GM19324 (cell line): ENCODE results near the gene CDA.

Experiments
- ATAC-seq: cut with Tn5 transposase; IDR thresholded peaks from one replicate; pipeline ENCODE4 v1.9.1; 2021; ENCODE audit warnings: mild to moderate bottlenecking, moderate library complexity; ENCODE audit not compliant: unreplicated experiment, low FRiP score

CDA gene

DNA sequence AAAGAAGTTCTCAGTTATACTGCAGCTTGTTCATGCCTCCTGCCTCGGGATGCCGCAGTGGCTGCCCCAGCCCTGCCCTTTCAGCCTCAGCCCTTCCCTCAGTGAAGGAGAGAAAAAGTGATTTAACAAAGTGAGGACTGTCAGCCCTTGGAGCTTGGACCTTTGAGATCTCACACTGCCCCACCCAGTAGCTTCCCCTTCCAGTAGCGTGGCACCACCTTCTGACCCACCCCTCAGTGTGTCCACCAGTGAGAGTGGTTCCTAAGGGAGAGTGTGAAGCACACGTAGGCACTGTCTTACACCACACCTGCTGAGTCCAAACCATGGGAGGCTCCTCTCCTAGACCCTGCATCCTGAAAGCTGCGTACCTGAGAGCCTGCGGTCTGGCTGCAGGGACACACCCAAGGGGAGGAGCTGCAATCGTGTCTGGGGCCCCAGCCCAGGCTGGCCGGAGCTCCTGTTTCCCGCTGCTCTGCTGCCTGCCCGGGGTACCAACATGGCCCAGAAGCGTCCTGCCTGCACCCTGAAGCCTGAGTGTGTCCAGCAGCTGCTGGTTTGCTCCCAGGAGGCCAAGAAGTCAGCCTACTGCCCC is at the start of gene CDA:
TSS of gene CDA (plus strand) at position 464 of the 592 bp plus-strand sequence. CDS start at position 497, 33 bp downstream.
- no peak for ATAC-seq

- no peak for ATAC-seq
These were observed 48.6 kb upstream of the CDA start for GRCh38 chr1:20540281-20540680.

DNA sequence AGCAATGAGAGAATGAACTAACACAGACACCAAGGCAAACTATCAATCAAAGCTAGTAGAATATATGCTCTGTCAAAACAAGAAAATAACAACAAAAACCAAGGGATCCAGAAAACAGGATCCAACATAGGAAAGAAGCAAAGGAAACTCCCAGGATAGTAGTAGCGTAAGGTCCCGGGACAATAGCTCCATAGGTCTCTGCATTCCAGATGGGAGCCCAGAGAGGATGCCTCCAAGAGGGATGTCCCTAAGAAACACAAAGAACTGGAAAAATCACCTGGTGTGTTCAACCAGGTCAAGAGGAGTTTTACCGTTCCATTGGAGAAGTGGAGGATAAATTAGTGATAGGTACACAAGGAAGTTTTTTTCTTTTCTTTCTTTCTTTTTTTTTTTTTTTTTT is 42.3 kb upstream of the CDA start:
- no peak for ATAC-seq

DNA sequence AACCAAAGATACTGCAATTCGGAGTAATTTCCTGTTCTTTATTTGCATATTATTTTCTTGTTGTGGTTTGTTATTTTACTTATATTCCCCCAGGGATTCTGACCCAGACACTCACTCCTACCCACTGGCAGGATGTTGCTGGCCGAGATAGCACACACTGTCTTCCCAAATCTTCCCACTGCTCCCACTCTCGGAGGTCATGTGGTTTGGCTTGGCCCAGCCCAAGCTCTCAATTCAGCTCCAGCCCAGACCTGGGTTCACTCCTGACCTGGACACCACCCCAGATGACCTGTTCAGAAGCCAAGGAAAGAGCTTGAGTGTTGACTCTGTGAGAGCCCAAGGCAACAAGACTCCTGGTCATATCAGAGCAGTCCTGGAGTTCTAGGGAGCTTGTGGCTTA is 37.7 kb upstream of the CDA start:
- no peak for ATAC-seq

GRCh38 chr1:20551945-20552727 is 36.8 kb upstream of the CDA start, which contains the start of gene FAM43B:
FAM43B (plus strand) TSS chr1:20552573; CDS start chr1:20552974, 401 bp downstream.
- ATAC-seq, result no peak

GRCh38 chr1:20552728-20553445 is 36.0 kb upstream of the CDA start:
- no peak for ATAC-seq

GRCh38 chr1:20555025-20555757 is 33.7 kb upstream of the CDA start:
- ATAC-seq, result no peak

DNA sequence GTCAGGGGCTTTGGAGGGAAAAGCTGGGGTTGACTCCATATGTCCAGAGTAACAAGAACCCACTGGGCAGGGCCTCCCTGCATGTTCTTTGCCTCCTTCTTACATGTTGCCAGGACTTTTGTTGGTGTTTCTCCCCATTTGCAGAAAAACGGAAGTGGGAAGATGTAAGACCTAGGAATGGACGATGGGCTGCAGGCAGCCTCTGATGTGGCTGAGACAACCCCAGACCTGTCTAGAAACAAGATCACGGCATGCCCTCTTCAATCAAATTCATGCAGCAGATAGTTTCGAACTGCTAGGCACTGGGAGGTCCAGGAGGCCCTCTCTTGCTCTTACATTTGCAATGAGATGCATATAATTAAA is 33.2 kb upstream of the CDA start:
- ATAC-seq, result no peak

GRCh38 chr1:20558191-20558590 is 30.7 kb upstream of the CDA start:
- ATAC-seq, result no peak

DNA sequence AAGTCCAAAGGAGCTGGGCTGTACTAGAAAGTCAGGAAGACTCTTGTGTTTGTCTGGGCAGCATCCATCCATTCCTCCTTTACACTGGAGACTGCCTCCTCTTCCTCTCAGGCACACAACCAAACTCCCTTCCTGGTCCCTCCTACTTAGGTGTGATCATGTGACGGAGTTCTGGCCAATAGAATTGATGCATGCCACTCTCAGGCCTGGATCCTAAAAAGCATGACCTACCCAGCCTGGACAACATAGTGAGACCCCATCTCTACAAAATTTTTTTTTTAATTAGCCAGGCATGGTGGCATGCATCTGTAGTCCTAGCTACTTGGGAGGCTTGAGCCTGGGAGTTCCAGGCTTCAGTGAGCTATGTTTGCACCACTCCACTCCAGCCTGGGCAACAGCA is 27.9 kb upstream of the CDA start:
- no peak for ATAC-seq

GRCh38 chr1:20565234-20565633 is 23.7 kb upstream of the CDA start:
- no peak for ATAC-seq

GRCh38 chr1:20569523-20570098 is 19.3 kb upstream of the CDA start:
- no peak for ATAC-seq

DNA sequence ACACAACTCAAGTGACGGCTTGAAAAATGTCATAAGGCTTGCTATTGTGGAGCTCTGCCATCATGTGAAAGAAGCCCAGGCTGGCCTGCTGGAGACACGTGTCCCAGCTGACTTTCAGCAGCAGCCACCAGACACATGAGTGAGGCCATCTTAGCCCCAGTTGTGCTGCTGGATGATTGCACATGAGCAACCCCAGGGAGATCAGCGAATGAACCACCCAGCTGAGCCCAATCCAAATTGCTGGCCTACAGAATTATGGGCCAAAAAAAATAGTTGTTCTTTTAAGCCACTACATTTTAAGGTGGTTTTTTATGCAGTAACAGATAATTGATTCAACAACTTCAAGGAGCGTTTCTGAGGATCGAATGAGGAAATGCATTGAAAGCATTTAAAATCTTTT is 17.5 kb upstream of the CDA start:
- no peak for ATAC-seq

GRCh38 chr1:20573987-20574386 is 14.9 kb upstream of the CDA start:
- ATAC-seq, result no peak

- no peak for ATAC-seq
These were observed 14.0 kb upstream of the CDA start for GRCh38 chr1:20574686-20575540.

DNA sequence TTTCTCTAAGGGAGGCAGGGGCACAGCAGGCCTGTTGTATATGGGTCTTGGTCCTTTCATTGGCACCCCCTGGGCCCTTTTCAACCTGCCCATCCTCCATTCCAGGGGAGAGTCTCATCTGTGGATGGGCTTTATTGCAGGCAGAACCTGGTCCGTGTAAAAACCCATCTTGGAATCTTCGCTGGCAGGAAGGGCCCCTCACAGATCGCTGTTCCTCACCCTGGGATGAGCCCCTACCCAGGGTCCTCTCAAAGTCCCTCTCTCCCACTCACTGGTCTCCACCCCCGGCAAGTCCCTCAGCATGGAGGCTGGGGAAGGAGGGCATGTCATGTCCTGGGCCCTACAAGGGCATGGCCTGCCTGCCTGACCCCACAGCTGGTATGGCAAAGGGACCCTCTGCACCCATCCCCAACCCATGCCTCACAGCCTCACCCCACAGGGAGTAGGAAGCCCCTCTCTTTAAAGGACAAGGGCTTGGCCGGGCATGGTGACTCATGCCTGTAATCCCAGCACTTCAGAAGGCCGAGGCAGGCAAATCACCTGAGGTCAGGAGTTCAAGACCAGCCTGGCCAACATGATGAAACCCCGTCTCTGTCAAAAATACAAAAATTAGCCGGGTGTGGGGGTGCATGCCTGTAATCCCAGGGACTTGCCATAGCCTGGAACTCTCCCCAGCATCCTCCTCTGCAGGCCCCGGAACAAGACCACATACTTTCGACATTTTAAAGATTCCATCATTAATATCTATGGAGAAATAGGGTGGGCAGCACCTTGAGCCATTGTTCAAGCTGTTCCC is 13.2 kb upstream of the CDA start:
- no peak for ATAC-seq

DNA sequence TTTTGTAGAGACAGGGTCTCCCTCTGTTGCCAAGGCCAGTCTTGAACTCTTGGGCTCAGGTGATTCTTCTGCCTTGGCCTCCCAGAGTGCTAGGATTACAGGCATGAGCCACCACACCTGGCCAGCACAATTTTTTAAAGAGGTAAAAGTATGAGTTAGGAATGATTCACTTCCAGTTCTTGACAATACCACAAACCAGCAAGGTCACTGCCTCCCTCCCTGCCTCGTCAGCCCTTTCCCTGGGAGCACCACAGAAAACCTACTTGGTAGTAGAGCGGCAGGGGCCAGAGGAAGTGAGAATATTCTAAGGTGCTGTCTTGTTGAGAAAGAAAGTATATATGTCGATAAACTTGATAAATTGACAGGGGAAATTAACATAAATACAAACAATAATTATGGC is 10.8 kb upstream of the CDA start:
- no peak for ATAC-seq

- no peak for ATAC-seq
These were observed 10.0 kb upstream of the CDA start for GRCh38 chr1:20578721-20579395.
